Suprapubic skin (tissue), 4 donors: ENCODE results near the gene CHEK2.

ENCODE experiments used
- EP300 ChIP-seq: sonication (generic); formaldehyde crosslinking; IDR thresholded peaks from one replicate; pipeline ENCODE4 v1.6.1; 2017; ENCODE audit warnings: antibody characterized with exemption
- POLR2AphosphoS5 ChIP-seq, 3 donors: sonication (generic); formaldehyde crosslinking; IDR thresholded peaks; one replicate each; pipeline ENCODE4 v1.6.1; 2017; ENCODE audit warnings: antibody characterized with exemption in 3 of 3
- TF ChIP-seq, protein P1 (sequence below), 2 donors: fragments of 200-600 bp in 1 of 2; fragments of 450-650 bp in 1 of 2; sonication (generic) in 1 of 2; IDR thresholded peaks; one replicate each; pipeline ENCODE4 v1.5.1; 2016 to 2019; ENCODE audit warnings: antibody characterized with exemption in 2 of 2, mild to moderate bottlenecking in 1 of 2, moderate library complexity in 1 of 2

DNA sequence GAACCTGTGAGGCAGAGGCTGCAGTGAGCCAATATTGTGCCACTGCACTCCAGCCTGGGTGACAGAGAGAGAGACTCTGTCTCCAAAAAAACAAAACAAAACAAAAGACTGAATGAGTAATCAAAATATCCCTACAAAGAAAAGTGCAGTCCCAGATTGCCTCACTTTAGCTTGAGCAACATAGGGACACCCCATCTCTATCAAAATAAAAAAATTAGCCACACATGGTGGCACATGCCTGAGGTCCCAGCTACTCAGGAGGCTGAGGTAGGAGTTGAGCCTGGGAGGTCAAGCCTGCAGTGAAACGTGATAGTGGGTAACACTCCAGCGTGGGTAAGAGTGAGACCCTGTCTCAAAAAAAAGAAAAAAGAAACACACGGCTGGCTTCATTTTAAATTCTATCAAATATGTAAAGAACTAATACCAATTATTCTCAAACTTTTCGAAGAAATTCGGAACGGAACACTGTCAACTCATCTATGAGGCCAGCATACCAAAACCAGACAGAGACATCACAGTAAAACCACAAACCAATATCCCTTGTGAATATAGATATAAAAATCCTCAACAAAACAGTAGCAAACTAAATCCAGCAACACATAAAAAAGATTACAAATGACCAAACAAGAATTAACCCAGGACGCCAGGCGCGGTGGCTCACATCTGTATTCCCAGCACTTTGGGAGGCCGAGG lies 12.9 kb downstream of the CHEK2 start:
- TF ChIP-seq, protein P1, sequence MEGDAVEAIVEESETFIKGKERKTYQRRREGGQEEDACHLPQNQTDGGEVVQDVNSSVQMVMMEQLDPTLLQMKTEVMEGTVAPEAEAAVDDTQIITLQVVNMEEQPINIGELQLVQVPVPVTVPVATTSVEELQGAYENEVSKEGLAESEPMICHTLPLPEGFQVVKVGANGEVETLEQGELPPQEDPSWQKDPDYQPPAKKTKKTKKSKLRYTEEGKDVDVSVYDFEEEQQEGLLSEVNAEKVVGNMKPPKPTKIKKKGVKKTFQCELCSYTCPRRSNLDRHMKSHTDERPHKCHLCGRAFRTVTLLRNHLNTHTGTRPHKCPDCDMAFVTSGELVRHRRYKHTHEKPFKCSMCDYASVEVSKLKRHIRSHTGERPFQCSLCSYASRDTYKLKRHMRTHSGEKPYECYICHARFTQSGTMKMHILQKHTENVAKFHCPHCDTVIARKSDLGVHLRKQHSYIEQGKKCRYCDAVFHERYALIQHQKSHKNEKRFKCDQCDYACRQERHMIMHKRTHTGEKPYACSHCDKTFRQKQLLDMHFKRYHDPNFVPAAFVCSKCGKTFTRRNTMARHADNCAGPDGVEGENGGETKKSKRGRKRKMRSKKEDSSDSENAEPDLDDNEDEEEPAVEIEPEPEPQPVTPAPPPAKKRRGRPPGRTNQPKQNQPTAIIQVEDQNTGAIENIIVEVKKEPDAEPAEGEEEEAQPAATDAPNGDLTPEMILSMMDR (IDR thresholded peaks at IDR 0.05): no peak
- TF ChIP-seq POLR2AphosphoS5 (IDR thresholded peaks at IDR 0.05): no peak
- no peak for TF ChIP-seq EP300
